HG02884 (cell line): ENCODE results near the gene RIMS3.

Source experiments
- ATAC-seq: cut with Tn5 transposase; IDR thresholded peaks from one replicate; pipeline ENCODE4 v1.9.1; 2021; ENCODE audit warnings: mild to moderate bottlenecking, moderate library complexity; ENCODE audit not compliant: unreplicated experiment

The RIMS3 gene

DNA sequence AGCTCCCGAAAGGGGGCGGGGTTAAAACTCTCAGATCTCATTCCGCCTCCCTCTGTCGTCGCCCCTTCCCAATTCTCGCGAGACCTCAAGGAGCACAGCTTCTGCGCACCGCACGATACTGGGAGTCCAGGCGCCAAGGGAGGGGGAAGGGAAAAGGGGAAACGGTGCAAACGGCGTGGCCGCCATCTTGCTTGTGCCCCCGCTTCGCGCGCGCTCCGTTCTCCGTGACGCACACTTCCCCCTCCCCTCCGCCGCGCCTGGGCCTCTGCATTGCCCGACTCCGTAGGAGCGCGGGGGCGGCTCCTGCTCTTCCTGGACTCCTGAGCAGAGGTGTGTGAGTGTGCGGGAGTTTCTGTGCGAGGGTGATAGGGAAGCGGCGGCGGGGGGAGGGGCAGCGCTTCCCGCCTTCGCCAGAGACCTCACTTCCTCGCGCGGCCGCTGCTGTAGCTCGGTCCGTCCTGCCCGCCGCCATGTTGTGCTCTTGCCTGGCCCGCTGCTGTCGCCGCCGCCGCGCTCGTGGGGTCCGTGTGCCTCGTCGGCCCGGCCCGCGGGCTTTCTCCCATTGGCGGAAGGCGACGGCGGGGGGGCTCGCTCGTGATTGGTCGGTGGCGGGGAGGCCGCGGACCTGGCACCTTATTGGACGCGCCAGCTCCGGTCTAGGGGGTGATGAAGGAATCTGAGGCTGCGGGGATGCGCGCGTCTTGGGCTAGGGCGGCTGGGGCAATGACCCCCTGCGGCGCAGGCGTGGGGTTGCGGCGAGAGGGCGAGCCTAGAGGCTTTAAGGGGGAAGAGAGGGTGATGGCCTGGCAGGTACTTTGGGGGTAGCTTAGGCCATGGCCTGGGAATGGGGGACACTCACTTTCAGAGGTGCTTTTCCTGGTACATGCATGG lies 26.3 kb upstream of the RIMS3 start, which contains the start of gene NFYC:
Gene NFYC (plus strand): TSS at position 167 of the 891 bp plus-strand sequence. CDS start 47,140 bp downstream, outside the sequence.
- ATAC-seq: peak; percentile 64

DNA sequence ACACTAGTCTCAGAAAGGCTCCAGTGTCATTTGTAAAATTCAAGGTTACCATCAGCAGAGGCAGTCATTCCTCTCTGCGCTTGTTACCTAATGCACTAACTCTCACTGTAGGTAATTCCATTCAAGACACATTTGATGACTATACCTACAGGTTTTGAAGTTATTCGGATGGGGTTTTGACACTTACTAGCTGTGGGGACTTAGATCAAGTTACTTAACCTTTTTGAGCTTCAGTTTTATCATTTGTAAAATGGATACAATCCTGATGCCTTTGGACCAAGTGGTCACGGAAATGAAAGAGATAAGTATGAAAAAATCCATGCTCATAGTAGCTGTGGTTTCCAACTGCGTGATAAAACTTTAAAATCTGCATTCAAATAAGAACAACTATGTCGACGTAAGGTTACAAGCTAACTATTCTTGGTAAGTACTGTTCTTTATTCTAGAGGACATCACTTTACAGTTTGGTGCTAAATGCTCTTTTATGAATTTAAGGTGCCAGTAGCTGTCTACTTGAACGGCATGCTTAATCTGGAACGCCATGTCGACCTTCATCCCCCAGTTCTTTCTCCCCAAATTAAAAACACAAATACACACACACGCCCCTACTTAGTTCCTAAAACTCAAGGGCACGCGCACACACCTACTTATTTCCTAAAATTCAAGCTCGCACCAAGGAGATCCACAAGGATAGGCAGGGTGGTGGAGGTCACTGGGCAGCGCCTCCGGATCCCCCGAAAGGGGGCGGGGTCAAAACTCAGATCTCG lies 25.5 kb upstream of the RIMS3 start:
- no peak for ATAC-seq

DNA sequence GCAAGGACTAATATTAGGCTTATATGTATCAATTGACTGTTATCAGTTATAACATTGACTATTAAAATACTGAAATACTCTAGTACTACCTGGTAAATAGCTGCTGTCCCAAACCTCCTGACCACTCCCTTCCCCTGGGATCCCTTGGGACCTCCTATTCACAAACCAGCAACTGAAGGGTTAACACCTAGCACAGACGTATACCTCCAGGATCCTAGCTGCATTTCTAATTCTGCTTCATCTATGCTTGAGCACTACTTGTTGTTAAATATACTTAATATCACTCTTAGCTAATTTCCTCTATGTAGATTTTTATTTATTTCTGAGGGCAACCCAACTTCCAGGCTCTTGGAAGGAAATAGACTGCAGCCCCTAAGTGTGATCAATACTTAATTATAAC lies 24.3 kb upstream of the RIMS3 start:
- ATAC-seq: no peak

DNA sequence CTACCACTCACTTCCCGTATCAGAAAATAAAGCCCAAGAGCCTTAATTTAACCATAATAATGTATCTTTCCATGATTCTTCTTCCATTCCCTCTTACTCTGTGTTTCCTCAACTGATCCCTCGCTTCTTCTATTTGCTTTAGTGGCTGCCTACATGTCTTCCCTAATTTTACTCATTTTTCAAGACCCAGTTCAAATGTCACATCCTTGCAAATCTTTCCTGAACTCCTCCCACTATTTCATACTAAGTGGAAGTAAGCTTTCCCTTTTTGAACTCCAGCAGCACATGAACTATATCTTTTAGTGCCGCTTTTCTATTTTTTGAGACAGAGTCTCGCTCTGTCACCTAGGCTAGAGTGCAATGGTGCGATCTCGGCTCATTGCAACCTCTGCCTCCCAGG lies 22.2 kb upstream of the RIMS3 start:
- no peak for ATAC-seq

DNA sequence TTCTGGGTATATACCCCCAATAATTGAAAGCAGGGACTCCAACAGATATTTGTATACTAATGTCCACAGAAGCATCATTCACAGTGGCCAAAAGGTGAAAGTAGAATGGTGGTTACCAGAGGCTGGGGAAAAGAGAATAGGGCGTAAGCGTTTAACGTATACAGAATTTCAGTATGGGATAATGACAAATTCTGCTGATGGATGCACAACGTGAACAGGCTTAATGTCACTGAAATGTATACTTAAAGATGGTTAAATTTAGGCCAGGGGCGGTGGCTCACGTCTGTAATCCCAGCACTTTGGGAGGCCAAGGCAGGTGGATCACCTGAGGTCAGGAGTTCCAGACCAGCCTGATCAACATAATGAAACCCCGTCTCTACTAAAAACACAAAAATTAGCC lies 21.6 kb upstream of the RIMS3 start:
- no peak for ATAC-seq

DNA sequence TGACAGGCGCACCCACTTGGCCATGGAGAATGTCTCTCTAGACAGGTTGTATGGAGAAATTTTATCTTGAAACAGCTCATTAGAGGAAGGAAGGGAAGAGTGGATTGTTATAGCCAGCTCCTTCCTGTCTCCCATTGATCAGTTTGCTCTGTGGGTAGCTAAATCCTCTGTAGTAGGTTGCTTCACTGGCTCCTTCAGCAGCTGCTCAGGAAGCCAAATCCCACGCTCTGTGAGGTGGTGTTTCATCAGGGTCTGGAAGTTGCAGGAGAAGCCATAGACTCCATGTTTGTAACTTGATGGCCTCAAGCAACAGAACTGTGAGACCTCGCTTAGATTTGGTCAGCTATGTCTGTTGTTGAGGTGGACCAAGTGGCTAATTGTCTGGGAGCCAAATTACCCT lies 19.2 kb upstream of the RIMS3 start:
- no peak for ATAC-seq

DNA sequence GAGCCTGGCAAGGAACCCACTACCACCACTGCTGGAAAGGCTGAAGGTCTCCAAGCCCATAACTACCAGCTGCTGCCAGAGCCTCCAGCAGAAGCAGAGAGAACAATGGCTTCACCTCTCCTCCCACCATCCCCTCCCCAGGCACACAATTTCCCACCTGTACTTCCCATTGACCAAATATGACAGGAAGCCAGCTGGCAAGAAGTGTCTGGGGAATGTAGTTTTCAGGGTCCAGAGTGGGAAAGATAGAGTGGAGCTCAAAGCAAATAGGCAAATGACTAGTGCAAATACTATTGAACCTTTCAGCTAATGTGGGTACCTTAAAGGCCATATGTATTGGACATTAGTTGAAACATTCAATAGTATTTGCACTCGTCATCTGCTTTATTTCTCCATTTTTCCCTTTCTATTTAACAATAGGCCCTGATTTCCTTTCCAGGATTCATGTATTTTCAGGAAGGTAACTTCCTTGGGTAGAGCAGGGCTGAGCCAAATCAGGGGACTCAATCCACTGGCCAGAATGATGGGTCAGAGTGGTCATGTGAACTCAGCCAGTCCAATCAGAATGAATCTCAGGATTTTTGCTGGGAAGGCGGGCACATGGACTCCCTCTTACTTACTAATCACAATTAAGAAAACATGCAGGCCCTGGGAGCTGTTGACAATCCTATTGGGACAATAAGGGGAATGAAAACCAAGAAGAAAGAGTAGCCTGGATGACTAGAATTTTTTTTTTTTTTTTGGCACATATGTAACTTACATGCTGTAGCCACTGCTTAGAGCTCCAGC lies 13.9 kb upstream of the RIMS3 start:
- ATAC-seq: no peak

DNA sequence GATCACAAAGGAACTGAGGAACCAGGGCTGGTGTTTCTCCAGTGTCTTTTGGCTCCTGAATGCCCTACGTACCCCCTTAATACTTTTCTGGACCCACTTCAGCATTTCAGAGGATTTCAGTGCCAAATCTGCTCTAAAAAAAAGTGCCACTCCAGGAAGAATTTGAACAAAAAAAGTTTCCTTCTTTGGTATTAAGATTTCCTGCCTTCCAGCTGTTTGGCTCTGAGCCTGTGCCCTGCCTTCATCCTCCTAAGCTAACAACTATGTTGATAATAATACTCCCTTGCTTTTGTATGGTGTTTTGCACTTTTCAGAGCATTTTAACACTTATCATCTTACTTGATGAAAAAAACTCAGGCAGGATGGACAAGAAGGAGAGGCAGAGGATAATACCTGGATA lies 11.0 kb upstream of the RIMS3 start:
- no peak for ATAC-seq

DNA sequence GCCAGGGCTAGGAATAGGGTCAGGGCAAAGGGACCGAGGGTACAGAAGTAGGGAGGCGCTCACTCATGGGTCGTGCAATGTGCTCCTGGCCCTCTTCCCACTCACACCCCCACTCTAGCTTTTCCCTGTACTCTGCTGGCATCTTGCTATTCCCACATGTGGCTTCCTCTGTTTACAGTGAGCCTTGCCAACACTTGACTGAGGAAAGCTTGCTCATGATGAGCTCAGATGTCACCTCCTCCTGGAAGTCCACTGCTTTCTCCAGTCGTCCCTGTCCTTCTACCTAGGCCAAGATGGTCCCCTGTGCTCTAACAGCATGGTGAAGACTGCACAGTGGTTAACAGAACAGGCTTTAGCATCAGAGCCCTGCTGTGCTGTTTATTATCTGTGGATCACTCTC lies 8.0 kb upstream of the RIMS3 start:
- ATAC-seq: no peak

DNA sequence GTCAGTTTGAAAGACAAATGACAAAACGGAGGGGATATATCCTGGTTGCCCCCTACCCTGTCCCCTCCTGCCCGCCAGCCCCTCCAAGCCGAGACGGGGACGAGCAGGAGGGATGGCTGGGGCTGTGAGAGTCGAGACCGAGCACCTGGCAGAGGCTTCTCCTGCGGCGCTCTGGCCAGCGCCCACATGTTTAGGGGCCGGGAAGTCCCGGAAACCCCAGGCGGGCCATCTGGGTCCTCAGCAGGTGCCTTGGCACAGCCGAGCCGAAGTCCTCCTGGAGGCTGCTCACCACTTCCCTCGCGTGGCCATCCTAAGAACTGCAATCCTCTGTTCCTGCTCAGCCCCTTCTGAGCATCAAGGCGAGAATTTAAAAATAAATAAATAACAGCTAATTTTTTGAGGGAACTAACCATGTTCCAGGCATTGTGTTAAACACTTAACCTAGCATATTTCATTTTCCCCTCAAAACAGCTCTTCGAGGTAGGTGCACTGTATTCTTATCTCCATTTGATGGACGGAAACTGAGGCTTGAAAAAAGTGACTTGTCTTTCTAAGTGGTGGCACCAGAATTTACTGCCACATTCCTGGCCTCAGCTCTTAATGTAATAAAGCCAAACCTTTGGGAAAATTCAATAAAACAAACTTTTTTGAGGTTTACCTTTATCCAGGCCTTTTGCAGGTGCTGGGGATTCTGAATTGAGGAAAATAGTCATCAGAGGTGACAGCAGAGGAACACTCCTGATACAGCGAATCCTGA lies 3.5 kb upstream of the RIMS3 start:
- ATAC-seq: no peak

DNA sequence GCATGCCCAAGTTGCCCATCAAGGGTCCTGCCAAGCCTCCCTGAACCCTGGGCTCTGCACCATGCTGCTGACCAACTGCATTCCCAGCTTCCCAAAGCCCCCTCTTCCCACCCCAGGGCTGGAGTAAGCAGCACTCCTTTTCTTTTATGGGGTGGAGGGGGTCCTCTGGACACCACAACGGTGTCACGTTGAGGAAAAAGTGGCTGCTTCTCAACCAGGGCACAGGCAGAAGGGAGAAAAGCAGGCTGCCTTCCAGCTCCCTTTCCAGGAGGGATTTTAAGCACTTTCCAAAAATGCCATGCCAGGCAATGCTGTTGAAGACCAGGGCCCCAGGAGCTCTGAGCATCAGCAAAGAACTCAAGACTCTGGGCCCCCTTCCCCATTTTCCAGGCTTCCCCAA lies 691 bp downstream of the RIMS3 start:
- no peak for ATAC-seq

DNA sequence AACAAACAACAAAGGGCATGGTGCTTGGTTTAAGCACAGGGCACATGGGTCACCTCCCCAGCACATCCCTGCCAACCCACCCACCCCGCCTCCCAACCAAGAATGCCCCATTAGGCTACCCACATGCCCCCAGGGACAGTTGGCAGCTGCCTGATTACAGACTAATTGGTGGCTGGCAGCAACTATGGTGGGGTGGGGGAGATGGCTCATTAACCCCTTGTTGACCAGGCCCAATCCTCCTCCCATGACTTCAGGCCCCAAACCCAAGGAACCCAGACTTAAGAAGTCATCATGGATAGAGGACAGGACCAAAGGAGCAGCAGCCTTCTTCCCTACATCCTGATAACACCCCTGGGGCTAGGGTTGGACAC lies 1.3 kb downstream of the RIMS3 start:
- no peak for ATAC-seq

DNA sequence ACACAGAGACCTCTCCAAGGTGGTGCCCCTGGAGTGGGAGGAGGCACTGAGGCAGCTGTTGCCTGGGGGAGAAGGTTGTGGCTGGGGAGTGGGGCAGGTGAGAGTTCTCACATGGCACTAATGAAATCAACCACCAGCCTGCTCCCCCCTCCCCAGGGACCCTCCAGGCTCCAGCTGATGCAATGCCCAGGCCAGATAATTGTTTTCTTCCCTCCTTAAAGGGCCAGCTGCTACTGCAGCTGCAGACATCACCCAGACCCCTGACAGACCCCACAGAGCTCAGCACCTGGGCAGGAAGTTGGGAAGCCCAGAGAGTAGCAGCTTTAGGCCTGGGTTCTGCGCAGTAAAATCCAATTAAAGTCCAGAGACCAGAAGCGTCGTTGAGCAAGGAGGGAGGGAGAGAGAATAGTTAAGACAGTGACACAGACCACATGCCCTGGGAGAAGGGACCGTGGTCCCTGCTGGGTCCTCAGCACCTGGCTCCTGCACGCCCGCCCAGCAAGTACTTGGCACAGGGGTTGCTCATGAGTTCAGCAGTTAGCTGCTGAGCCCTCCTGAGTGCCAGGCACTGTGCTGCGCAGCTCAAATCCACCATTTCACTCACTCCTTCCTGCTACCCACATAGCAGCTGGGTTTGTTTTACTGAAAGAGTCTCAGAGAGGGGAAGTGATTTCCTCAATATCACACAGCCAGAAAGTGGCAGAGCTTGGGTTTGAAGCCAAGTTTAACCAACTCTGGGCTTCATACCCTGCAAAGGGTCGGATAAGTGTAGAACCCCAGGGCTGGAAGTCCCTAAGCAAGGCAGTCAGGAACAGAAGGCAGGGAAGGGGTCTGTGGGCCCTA lies 1.9 kb downstream of the RIMS3 start:
- ATAC-seq: no peak

DNA sequence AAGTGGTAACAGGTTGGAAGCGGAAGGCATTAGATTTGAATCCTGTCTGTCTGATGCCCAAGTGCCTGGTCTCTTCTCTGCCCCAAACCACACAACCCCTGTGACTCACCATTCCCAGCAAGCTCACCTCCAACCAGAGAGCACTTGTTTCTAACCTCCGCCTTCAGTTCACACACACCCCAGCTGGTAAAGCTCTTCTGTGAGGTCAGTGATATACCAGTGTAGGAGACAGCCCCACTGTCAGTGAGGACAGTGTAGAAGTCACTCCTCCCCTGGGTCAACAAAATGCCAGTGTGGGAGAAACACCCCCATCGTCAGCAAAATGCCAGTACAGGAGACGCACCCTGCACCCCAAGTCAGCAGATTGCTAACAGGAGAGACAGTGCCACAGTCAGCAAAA lies 2.6 kb downstream of the RIMS3 start:
- no peak for ATAC-seq

DNA sequence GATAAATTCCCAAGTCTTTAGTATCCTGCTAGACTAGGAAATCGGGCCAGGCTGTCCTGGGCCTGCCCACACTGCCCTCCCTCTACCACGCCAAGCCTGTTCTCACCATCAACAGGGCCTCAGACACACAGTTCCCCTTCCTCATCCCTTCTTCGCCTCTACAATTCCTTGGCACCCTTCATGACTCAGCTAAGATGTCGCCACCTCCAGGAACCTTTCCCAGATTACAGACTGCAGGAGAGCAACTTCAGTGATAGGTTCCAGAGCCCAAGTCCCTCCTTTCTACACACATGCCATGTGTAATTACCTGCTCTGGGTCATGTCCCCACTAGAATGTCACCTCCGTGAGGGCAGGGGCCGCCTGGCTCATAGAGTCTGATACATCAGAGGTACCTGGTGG lies 3.3 kb downstream of the RIMS3 start:
- ATAC-seq: no peak

DNA sequence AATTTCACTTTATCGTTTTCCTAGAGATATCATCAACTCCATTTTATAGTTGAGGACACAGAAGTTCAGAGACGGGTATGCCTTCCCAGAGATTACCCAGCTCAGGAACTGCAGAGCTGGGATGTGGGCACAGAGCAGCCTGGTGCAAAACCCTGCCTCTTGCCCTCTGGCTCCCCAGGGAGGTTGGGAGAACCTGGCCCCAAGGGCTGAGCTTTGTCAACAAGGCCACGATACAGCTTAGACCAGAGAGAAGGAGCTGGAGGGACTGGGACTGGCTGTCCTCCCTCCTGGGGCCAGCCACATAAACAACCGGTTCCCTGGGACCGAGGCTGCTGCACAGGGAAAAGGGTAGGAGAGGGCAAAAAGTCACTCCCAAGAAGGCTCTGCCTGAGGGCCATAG lies 3.8 kb downstream of the RIMS3 start:
- no peak for ATAC-seq

DNA sequence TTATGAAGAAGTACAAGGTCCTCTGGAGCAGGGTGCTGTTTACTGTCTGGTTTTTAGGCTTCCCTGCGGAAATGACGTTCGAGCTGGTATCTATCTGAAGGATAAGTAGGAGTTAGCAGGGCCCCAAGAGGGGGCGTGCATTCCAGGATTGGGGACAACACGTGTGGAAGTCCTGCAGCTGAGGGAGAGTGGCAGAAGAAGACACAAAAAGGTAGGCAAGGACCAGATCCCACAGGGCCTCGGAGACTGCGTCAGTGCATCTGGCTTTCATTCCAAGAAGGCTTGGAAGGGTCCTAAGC lies 5.9 kb downstream of the RIMS3 start:
- no peak for ATAC-seq

DNA sequence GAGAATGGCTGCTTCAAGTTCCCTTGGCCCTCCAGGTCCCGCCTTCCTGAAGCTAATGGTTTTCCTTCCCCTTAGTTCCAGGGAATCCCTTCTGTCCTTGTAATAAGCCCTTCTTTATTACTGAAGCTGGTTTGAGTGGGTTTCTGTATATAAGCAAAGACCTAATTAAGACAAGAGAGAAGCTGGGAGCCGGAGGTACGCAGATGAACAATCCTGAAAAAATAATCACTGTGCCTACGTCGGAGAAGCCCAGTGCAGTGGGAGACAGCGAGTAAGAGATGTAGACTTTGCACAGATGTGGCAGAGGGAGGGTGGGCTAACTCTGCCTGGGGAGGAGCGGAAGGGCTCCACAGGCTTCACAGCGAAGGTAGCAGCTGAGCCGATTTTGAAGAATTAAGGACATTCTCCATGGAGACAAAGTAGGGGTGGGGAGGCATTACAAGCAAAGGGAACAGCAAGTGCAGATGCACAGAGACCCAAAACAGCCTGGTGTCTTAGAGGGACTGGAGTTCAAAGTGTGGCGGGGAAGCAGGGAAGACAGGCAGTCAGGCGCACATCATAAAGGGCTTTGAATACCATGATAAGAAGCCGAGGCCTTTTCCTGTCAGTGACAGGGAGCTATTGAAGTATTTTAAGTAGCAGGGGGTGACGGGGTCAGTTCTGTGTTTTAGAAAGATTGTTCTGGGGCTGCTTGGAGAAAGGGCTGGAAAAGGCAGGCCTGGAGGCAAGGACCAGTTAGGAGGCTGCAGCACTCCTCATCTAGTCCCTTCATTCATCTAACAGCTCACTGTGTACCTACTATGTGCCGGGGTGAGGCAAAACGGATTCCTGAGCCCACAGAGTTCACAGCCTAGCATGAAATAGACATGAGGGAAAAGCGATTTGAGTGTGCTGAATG lies 6.5 kb downstream of the RIMS3 start:
- no peak for ATAC-seq

DNA sequence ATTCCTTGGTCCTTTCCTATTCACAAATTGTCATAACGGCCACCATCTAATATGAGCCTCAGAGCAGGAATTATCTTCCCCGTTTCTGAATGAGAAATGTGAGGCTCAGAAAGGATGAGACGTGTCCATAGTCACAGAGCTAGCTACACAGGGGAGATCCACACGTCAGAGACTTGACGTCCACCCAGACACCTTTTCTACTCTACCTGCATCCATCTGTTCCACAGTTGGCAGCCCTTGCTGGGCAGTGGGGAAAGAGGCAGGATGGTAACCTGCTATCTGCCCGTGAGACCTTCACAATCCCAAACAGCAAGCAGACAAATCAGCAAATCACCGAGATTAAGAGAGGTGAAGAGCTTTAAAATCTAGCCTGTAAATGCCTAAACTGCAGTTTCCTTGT lies 8.4 kb downstream of the RIMS3 start:
- ATAC-seq: no peak
